MM.1S (cell line): Measurements from ENCODE around the gene LBX1.

ENCODE experiments used
- CTCF ChIP-seq: fragments of 300-600 bp; sonication (generic); IDR thresholded peaks from 2 replicates; pipeline ENCODE4 v1.5.1; 2016; ENCODE audit warnings: antibody characterized with exemption, low read length, mixed read lengths
- EZH2 ChIP-seq: fragments of 300-600 bp; sonication (generic); optimal IDR thresholded peaks from 2 replicates; pipeline ENCODE3; 2017; ENCODE audit warnings: low read depth, mild to moderate bottlenecking, antibody characterized with exemption, low read length, mixed read lengths
- EZH2phosphoT487 ChIP-seq: fragments of 300-600 bp; sonication (generic); IDR thresholded peaks from 2 replicates; pipeline ENCODE4 v1.6.1; 2018; ENCODE audit warnings: antibody characterized with exemption, low read length

GRCh38 chr10:101233443-101233842 is 4.2 kb upstream of the LBX1 start:
- no peak for TF ChIP-seq CTCF
- TF ChIP-seq EZH2 = no peak
- no peak for TF ChIP-seq EZH2phosphoT487
